OCI-LY1 (cell line): ENCODE data around the gene HECA.

ENCODE experiments used
- H2AFZ ChIP-seq: fragments of 200-600 bp; sonication (generic), shearing (Covaris generic); 2 replicates; pipeline ENCODE4 v1.6.0; 2014; ENCODE audit warnings: antibody characterized with exemption, mild to moderate bottlenecking, low read length
- H3F3A ChIP-seq: fragments of 200-600 bp; sonication (generic), shearing (Covaris generic); 2 replicates; pipeline ENCODE4 v1.6.0; 2014; ENCODE audit warnings: mild to moderate bottlenecking, antibody characterized with exemption, low read length, moderate library complexity; ENCODE audit not compliant: insufficient read depth
- H3K27ac ChIP-seq: fragments of 200-600 bp; sonication (generic); 2 replicates; pipeline ENCODE4 v1.5.1; 2014; ENCODE audit warnings: low read length, mixed run types, mild to moderate bottlenecking, low read depth; ENCODE audit not compliant: poor library complexity, severe bottlenecking
- H3K27me3 ChIP-seq: fragments of 200-600 bp; sonication (generic); 2 replicates; pipeline ENCODE4 v1.6.0; 2014; ENCODE audit warnings: antibody characterized with exemption, mild to moderate bottlenecking, low read length, moderate library complexity; ENCODE audit not compliant: insufficient read depth
- H3K36me3 ChIP-seq: fragments of 200-600 bp; sonication (generic); 2 replicates; pipeline ENCODE4 v1.6.1; 2014; ENCODE audit warnings: mild to moderate bottlenecking, antibody characterized with exemption, low read length, moderate library complexity, mixed read lengths; ENCODE audit not compliant: insufficient read depth
- H3K4me1 ChIP-seq: fragments of 200-600 bp; sonication (generic); 2 replicates; pipeline ENCODE4 v1.5.1; 2014; ENCODE audit warnings: mild to moderate bottlenecking, low read length, moderate library complexity; ENCODE audit not compliant: insufficient read depth, severe bottlenecking
- H3K4me2 ChIP-seq: fragments of 200-600 bp; sonication (generic), shearing (Covaris generic); 2 replicates; pipeline ENCODE4 v1.6.1; 2014; ENCODE audit warnings: low read length
- H3K4me3 ChIP-seq: fragments of 200-600 bp; sonication (generic); 2 replicates; pipeline ENCODE4 v1.5.1; 2014; ENCODE audit warnings: low read length, low read depth, mild to moderate bottlenecking, mixed read lengths; ENCODE audit not compliant: poor library complexity, severe bottlenecking
- H3K79me2 ChIP-seq: fragments of 200-600 bp; shearing (Covaris generic); 2 replicates; pipeline ENCODE4 v1.6.1; 2016; ENCODE audit warnings: mixed run types, low read length, mixed read lengths; ENCODE audit not compliant: insufficient read depth
- H3K9ac ChIP-seq: fragments of 200-600 bp; sonication (generic), shearing (Covaris generic); 2 replicates; pipeline ENCODE4 v1.6.1; 2014; ENCODE audit warnings: mild to moderate bottlenecking, low read length, mixed read lengths
- H3K9me2 ChIP-seq: fragments of 200-600 bp; sonication (generic), shearing (Covaris generic); 2 replicates; pipeline ENCODE4 v1.6.1; 2014; ENCODE audit warnings: low read depth, mild to moderate bottlenecking, low read length, mixed read lengths
- H3K9me3 ChIP-seq: fragments of 200-600 bp; shearing (Covaris generic); 2 replicates; pipeline ENCODE4 v1.6.1; 2014; ENCODE audit warnings: low read length, mixed read lengths
- H4K20me1 ChIP-seq: fragments of 200-600 bp; sonication (generic), shearing (Covaris generic); 2 replicates; pipeline ENCODE4 v1.6.0; 2016; ENCODE audit warnings: mild to moderate bottlenecking, low read length; ENCODE audit not compliant: insufficient read depth
- EZH2 ChIP-seq: fragments of 200-600 bp; sonication (generic), shearing (Covaris generic); IDR thresholded peaks from 2 replicates; pipeline ENCODE4 v1.8.0; 2017; ENCODE audit warnings: borderline replicate concordance, mixed run types, mild to moderate bottlenecking, antibody characterized with exemption, low read length, moderate library complexity, mixed read lengths
- TF ChIP-seq, protein P1 (sequence below): fragments of 200-600 bp; sonication (generic), shearing (Covaris generic); IDR thresholded peaks from 2 replicates; pipeline ENCODE4 v1.5.1; 2017; ENCODE audit warnings: mild to moderate bottlenecking, antibody characterized with exemption, low read length, moderate library complexity, mixed read lengths

HECA gene

DNA sequence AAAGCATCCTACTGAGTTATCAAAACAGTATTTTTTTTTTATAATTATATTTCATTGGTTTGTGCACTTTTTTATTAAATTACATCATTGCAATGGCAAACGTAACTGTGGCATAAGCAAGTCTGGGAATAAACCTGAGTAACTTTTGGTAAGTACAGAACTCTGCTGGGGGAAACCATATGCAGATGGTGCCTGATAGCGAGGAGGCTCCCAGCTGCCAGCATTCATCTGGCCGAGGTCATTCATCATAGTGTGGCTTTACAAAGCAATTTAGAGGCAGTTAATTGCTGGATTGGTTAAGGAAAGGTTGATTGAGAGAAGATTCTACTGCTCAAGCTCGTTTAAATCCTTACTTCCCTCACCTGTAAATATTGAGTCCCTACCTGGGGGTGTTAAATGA is 52.6 kb downstream of the HECA start:
- H3K9me2 ChIP-seq: no peaks in the 10 kb centered on the region
- H3K27me3 ChIP-seq: no peaks in the 10 kb centered on the region
- no peaks in the 10 kb centered on the region for H3K9me3 ChIP-seq
- H4K20me1 ChIP-seq: no peaks in the 10 kb centered on the region
- H3K4me1 ChIP-seq: no peaks in the 10 kb centered on the region
- no peak overlapping the region for H3K9ac ChIP-seq
- no peaks in the 10 kb centered on the region for H3F3A ChIP-seq
- H3K4me2 ChIP-seq: no peak overlapping the region
- TF ChIP-seq, protein P1, sequence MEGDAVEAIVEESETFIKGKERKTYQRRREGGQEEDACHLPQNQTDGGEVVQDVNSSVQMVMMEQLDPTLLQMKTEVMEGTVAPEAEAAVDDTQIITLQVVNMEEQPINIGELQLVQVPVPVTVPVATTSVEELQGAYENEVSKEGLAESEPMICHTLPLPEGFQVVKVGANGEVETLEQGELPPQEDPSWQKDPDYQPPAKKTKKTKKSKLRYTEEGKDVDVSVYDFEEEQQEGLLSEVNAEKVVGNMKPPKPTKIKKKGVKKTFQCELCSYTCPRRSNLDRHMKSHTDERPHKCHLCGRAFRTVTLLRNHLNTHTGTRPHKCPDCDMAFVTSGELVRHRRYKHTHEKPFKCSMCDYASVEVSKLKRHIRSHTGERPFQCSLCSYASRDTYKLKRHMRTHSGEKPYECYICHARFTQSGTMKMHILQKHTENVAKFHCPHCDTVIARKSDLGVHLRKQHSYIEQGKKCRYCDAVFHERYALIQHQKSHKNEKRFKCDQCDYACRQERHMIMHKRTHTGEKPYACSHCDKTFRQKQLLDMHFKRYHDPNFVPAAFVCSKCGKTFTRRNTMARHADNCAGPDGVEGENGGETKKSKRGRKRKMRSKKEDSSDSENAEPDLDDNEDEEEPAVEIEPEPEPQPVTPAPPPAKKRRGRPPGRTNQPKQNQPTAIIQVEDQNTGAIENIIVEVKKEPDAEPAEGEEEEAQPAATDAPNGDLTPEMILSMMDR: no peak
- TF ChIP-seq EZH2: no peak
- H3K36me3 ChIP-seq: no peaks in the 10 kb centered on the region
- H3K4me3 ChIP-seq: no peak overlapping the region
- no peaks in the 10 kb centered on the region for H3K79me2 ChIP-seq
- H2AFZ ChIP-seq: no peak overlapping the region
- H3K27ac ChIP-seq: no peak overlapping the region

DNA sequence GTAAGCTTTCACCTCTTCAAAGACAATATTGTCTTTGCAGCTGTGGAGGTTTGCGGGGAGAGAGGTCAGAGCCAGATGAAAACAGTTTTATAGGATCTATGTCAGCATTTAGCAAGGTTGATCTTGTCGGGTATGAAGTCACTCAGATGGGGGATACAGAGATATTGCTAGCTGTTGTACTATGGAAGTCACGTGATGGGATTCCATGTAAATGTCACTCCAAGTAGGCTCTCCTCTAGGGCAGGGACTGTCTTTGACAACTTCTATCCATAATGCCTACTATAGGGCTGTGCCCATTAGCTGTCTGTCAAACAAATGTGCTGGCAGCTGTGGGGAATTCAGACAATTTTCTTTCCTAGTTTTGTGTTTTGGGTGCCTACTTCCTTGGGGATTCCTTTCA is 54.8 kb downstream of the HECA start:
- no peaks in the 10 kb centered on the region for H4K20me1 ChIP-seq
- no peak overlapping the region for H2AFZ ChIP-seq
- no peaks in the 10 kb centered on the region for H3K4me1 ChIP-seq
- no peaks in the 10 kb centered on the region for H3K36me3 ChIP-seq
- no peak overlapping the region for H3K4me3 ChIP-seq
- no peak overlapping the region for H3K9ac ChIP-seq
- no peaks in the 10 kb centered on the region for H3K79me2 ChIP-seq
- TF ChIP-seq, protein P1: no peak
- TF ChIP-seq EZH2: no peak
- no peaks in the 10 kb centered on the region for H3F3A ChIP-seq
- no peaks in the 10 kb centered on the region for H3K9me2 ChIP-seq
- no peaks in the 10 kb centered on the region for H3K27me3 ChIP-seq
- H3K4me2 ChIP-seq: no peak overlapping the region
- no peaks in the 10 kb centered on the region for H3K9me3 ChIP-seq
- H3K27ac ChIP-seq: no peak overlapping the region

GRCh38 chr6:139194740-139195139 is 59.9 kb downstream of the HECA start:
- no peaks in the 10 kb centered on the region for H3K4me1 ChIP-seq
- no peaks in the 10 kb centered on the region for H3K9me3 ChIP-seq
- no peaks in the 10 kb centered on the region for H3K27me3 ChIP-seq
- no peaks in the 10 kb centered on the region for H3K9me2 ChIP-seq
- H4K20me1 ChIP-seq: no peaks in the 10 kb centered on the region
- H3K36me3 ChIP-seq: no peaks in the 10 kb centered on the region
- H3K4me2 ChIP-seq: no peak overlapping the region
- TF ChIP-seq, protein P1: no peak
- TF ChIP-seq EZH2: no peak
- H3K27ac ChIP-seq: no peak overlapping the region
- H3F3A ChIP-seq: no peaks in the 10 kb centered on the region
- H3K4me3 ChIP-seq: no peak overlapping the region
- H2AFZ ChIP-seq: no peak overlapping the region
- no peaks in the 10 kb centered on the region for H3K79me2 ChIP-seq
- H3K9ac ChIP-seq: no peak overlapping the region
